HG03460 (cell line): ENCODE results near the gene C13orf46.

Source experiments
- ATAC-seq: cut with Tn5 transposase; IDR thresholded peaks from one replicate; pipeline ENCODE4 v1.9.1; 2021; ENCODE audit not compliant: unreplicated experiment

Gene C13orf46

GRCh38 chr13:114010401-114011101 is 36.7 kb upstream of the C13orf46 start:
- ATAC-seq = no peak

GRCh38 chr13:114009590-114010400 is 35.9 kb upstream of the C13orf46 start:
- ATAC-seq = no peak

- no peak for ATAC-seq
Observed at GRCh38 chr13:114008964-114009589, 35.2 kb upstream of the C13orf46 start.

GRCh38 chr13:114007566-114007965 is 33.7 kb upstream of the C13orf46 start:
- ATAC-seq = no peak

- no peak for ATAC-seq
Observed at GRCh38 chr13:114005206-114005724, 31.4 kb upstream of the C13orf46 start.

- no peak for ATAC-seq
Observed at GRCh38 chr13:114004420-114005205, 30.7 kb upstream of the C13orf46 start.

GRCh38 chr13:114002771-114003321 is 29.0 kb upstream of the C13orf46 start:
- no peak for ATAC-seq

- ATAC-seq = no peak
Observed at GRCh38 chr13:114002009-114002544, 28.2 kb upstream of the C13orf46 start.

GRCh38 chr13:114001331-114002008 is 27.6 kb upstream of the C13orf46 start:
- ATAC-seq = no peak

GRCh38 chr13:114000151-114001040 is 26.5 kb upstream of the C13orf46 start:
- ATAC-seq = no peak

- no peak for ATAC-seq
Observed at GRCh38 chr13:113999618-113999910, 25.7 kb upstream of the C13orf46 start.

GRCh38 chr13:113998781-113999617 is 25.1 kb upstream of the C13orf46 start:
- no peak for ATAC-seq

- no peak for ATAC-seq
Observed at GRCh38 chr13:113997845-113998751, 24.2 kb upstream of the C13orf46 start.

GRCh38 chr13:113996912-113997745 is 23.3 kb upstream of the C13orf46 start:
- ATAC-seq = no peak

GRCh38 chr13:113996081-113996911 is 22.4 kb upstream of the C13orf46 start:
- ATAC-seq = no peak
